NCI-H1436 treated with DMSO at 0.1 percent for 48 hours (cell line): ENCODE results near the gene PER2.
A peak's percentile ranks its signal among the peaks of the same experiment; 100 is the strongest.
"Not testable (repeated sequence)": the region's sequence is repeated elsewhere in the genome, so short reads cannot be mapped to it uniquely, and the experiment has no call there.

Source experiments
- DNase-seq: peaks from one replicate; lab custom pipeline; 2025; lab: John Stamatoyannopoulos, UW

PER2 gene

GRCh38 chr2:238288650-238289573 lies 502 bp upstream of the PER2 start:
- peak; percentile 93 for DNase-seq

- DNase-seq, result no peak
These were observed 1.2 kb downstream of the PER2 start for GRCh38 chr2:238286987-238287736.

- no peak for DNase-seq
These were observed 1.9 kb downstream of the PER2 start for GRCh38 chr2:238286551-238286950.

GRCh38 chr2:238286095-238286494 lies 2.3 kb downstream of the PER2 start:
- no peak for DNase-seq

- no peak for DNase-seq
These were observed 2.7 kb downstream of the PER2 start for GRCh38 chr2:238285653-238286082.

- DNase-seq, result no peak
These were observed 3.5 kb downstream of the PER2 start for GRCh38 chr2:238284802-238285515.

- DNase-seq, result no peak
These were observed 5.3 kb downstream of the PER2 start for GRCh38 chr2:238282861-238283738.

GRCh38 chr2:238281826-238282480 lies 6.5 kb downstream of the PER2 start:
- DNase-seq, result no peak

- DNase-seq, result no peak
These were observed 8.2 kb downstream of the PER2 start for GRCh38 chr2:238280083-238280825.

GRCh38 chr2:238279324-238279682 lies 9.1 kb downstream of the PER2 start:
- no peak for DNase-seq

GRCh38 chr2:238278626-238279323 lies 9.6 kb downstream of the PER2 start:
- DNase-seq, result no peak

GRCh38 chr2:238277695-238278094 lies 10.7 kb downstream of the PER2 start:
- no peak for DNase-seq

- DNase-seq, result no peak
These were observed 14.1 kb downstream of the PER2 start for GRCh38 chr2:238274152-238274865.

GRCh38 chr2:238273433-238273832 lies 15.0 kb downstream of the PER2 start:
- DNase-seq, result not testable (repeated sequence)

- DNase-seq, result no peak
These were observed 16.3 kb downstream of the PER2 start for GRCh38 chr2:238272156-238272555.

GRCh38 chr2:238271686-238272085 lies 16.7 kb downstream of the PER2 start:
- not testable (repeated sequence) for DNase-seq

GRCh38 chr2:238271061-238271554 lies 17.3 kb downstream of the PER2 start:
- no peak for DNase-seq

GRCh38 chr2:238270606-238271005 lies 17.8 kb downstream of the PER2 start:
- DNase-seq, result no peak

GRCh38 chr2:238269741-238270140 lies 18.7 kb downstream of the PER2 start:
- DNase-seq, result no peak
